ENCODE measurements around the gene PCNT. TPM values are rescaled to one million over a fixed set of nuclear protein-coding genes. Genes with fewer than 3 reads are reported as not detected.

PCNT gene
- total RNA-seq, 1 experiment from 2014 or later, result 39.6 TPM

- Histone ChIP-seq H4K91ac (ENCODE audit: insufficient read length, low read depth, low read length) (no peak overlapping the region), H2BK12ac (ENCODE audit: insufficient read length, low read depth, low read length) (no peak overlapping the region), H4K20me1 (ENCODE audit: control insufficient read depth, insufficient read depth, insufficient read length) (no peaks in the 10 kb centered on the region), H2AFZ (ENCODE audit: low read length) (no peak overlapping the region), H3T11ph (ENCODE audit: low read length) (no peak overlapping the region), H3K23ac (ENCODE audit: insufficient read length, low read depth, low read length) (no peak overlapping the region), H3K4me1 (ENCODE audit: insufficient read depth, low read length) (no peaks in the 10 kb centered on the region), H3K56ac (ENCODE audit: insufficient read length, low read depth, low read length) (no peak overlapping the region), H3K9me3 (ENCODE audit: control insufficient read depth, low read depth, low read length) (no peaks in the 10 kb centered on the region), H3K14ac (ENCODE audit: insufficient read depth, low read length) (no peak overlapping the region), H3K9ac (ENCODE audit: extremely low read depth, insufficient read length, low read length) (no peak overlapping the region), H4K8ac (replicated peaks; ENCODE audit: insufficient read length, low read depth, low read length) (no peak overlapping the region), H3K4me2 (ENCODE audit: insufficient read depth, insufficient read length, low read length) (no peak overlapping the region), H3K79me1 (ENCODE audit: insufficient read depth, low read depth, low read length, poor library complexity, severe bottlenecking) (peaks cover 2% of the 10 kb centered on the region), H3K23me2 (ENCODE audit: insufficient read length, low read depth, low read length, poor library complexity, severe bottlenecking) (no peaks in the 10 kb centered on the region), H2AK5ac (ENCODE audit: insufficient read length, low read length) (no peak overlapping the region), H3K4ac (ENCODE audit: low read depth, low read length) (no peak overlapping the region), H2BK5ac (ENCODE audit: insufficient read length, low read length) (no peak overlapping the region), H3K27me3 (ENCODE audit: insufficient read depth, low read length) (no peaks in the 10 kb centered on the region), H2BK15ac (ENCODE audit: low read depth, low read length) (no peak overlapping the region), H2BK20ac (ENCODE audit: low read depth, low read length, poor library complexity, severe bottlenecking) (no peak overlapping the region), H3K79me2 (ENCODE audit: insufficient read depth, low read length) (no peaks in the 10 kb centered on the region; the same call in 1 of the 2 replicates), H2BK120ac (ENCODE audit: low read depth, low read length, poor library complexity, severe bottlenecking) (no peak overlapping the region), H3K18ac (ENCODE audit: insufficient read length, low read depth, low read length) (no peak overlapping the region), H3K27ac (ENCODE audit: insufficient read length, low read depth, low read length) (no peak overlapping the region), H4K5ac (ENCODE audit: insufficient read length, low read depth, low read length) (no peak overlapping the region)
- H3K36me3 Mint-ChIP-seq (ENCODE audit: insufficient read depth in 1 of 3, low read depth in 3 of 3), result peaks cover 45 to 84% (median 72%) of the 10 kb centered on the region in 3 experiments; a peak in 6 of 7 replicates
- no peaks in the 10 kb centered on the region for H3K9me3 Mint-ChIP-seq
- H3K27me3 Mint-ChIP-seq (ENCODE audit: low read depth), result no peaks in the 10 kb centered on the region; the same call in 1 of the 2 replicates
- no peak for TF ChIP-seq CTCF (conservative IDR thresholded peaks at IDR 0.05)
- no peak overlapping the region for H3K4me3 Mint-ChIP-seq
- H3K4me1 Mint-ChIP-seq, result no peaks in the 10 kb centered on the region
- WGBS (ENCODE audit: extremely low coverage, insufficient read length, low lambda C conversion rate), result no CpG with 5 or more reads among the region's 12 CpGs
- peak overlapping the region in 1 of 3 experiments; percentile 5; a peak in 1 of 7 replicates for H3K27ac Mint-ChIP-seq
- no peak for DNase-seq
These were observed 10.6 kb downstream of the PCNT start for GRCh38 chr21:46334351-46335140.

All from H9 (cell line).